HCT116 (cell line): ENCODE measurements around the gene CPT1C. TPM values are rescaled to one million over a fixed set of nuclear protein-coding genes. Genes with fewer than 3 reads are reported as not detected.

ENCODE experiments used
- ATAC-seq: fragments of 200-7000 bp; cut with Tn5 transposase; 2 replicates; pipeline ENCODE4 v1.9.1; 2020; ENCODE audit warnings: mild to moderate bottlenecking, moderate library complexity
- BruUV-seq: library from RNA; stranded (reverse); fragments of 400-500 nt; replicated peaks from 2 replicates; lab custom pipeline; 2021; lab: Mats Ljungman, UMichigan
- CTCF ChIA-PET: fragments of 300-600 bp; sonication (Branson Sonifier 250); formaldehyde crosslinking; loops from one replicate; lab custom pipeline; 2021; ENCODE audit warnings: antibody characterized with exemption; lab: Charles Lee
- POLR2A ChIA-PET: fragments of 300-600, 350-600 bp; sonication (Branson Sonifier 250); formaldehyde crosslinking; loops from one replicate; lab custom pipeline; 2021; ENCODE audit warnings: antibody characterized with exemption; lab: Charles Lee
- RAD21 ChIA-PET, 2 experiments: fragments of 300-600 bp; sonication (Branson Sonifier 250); formaldehyde crosslinking; loops; one replicate each; lab custom pipeline; 2023; ENCODE audit warnings: low total read pairs in 2 of 2; ENCODE audit not compliant: uncharacterized antibody in 2 of 2, unreplicated experiment in 2 of 2, low non-redundant PET in 1 of 2; lab: Charles Lee
- DNase-seq: peaks from one replicate; pipeline ENCODE4 v3.0.0-alpha.2; 2010; ENCODE audit warnings: low read depth, low spot score
- H2AFZ ChIP-seq: fragments of 200-600 bp; shearing (Covaris generic), sonication (generic); 2 replicates; pipeline ENCODE4 v1.6.1; 2017; ENCODE audit warnings: low read depth, mixed run types, mixed read lengths, antibody characterized with exemption, low read length; ENCODE audit not compliant: poor library complexity, severe bottlenecking
- H3K27ac ChIP-seq: 2 replicates; pipeline ENCODE4 v1.5.1; 2012; ENCODE audit warnings: low read depth, low read length
- H3K27me3 ChIP-seq: fragments of 200-600 bp; sonication (generic); 2 replicates; pipeline ENCODE4 v1.6.1; 2016; ENCODE audit warnings: mixed run types, low read length, mixed read lengths; ENCODE audit not compliant: insufficient read depth
- H3K36me3 ChIP-seq, 2 experiments: fragments of 200-500 bp in 1 of 2; fragments of 200-600 bp in 1 of 2; sonication (Bioruptor generic) in 1 of 2; sonication (generic) in 1 of 2; 2 replicates each; pipeline versions ENCODE4 v1.5.1 to v1.6.1; 2014 to 2016; ENCODE audit warnings: low read length in 2 of 2, inconsistent platforms in 1 of 2, mixed read lengths in 1 of 2, mixed run types in 1 of 2; ENCODE audit not compliant: insufficient read depth in 2 of 2, control insufficient read depth in 1 of 2
- H3K4me1 ChIP-seq, 2 experiments: fragments of 200-600 bp in 1 of 2; sonication (generic) in 1 of 2; 2 replicates each; pipeline versions ENCODE4 v1.5.1 to v1.6.1; 2012 to 2017; ENCODE audit warnings: low read length in 2 of 2, inconsistent platforms in 1 of 2, mild to moderate bottlenecking in 1 of 2, mixed read lengths in 1 of 2, mixed run types in 1 of 2, moderate library complexity in 1 of 2; ENCODE audit not compliant: insufficient read depth in 2 of 2, control insufficient read depth in 1 of 2
- H3K4me2 ChIP-seq: fragments of 200-600 bp; sonication (generic); 2 replicates; pipeline ENCODE4 v1.6.1; 2017; ENCODE audit warnings: mixed run types, low read length, mixed read lengths
- H3K4me3 ChIP-seq, 2 experiments: fragments of 200-600 bp in 1 of 2; sonication (generic) in 1 of 2; replicated peaks in 1 of 2; 2 replicates each; pipeline ENCODE4 v1.5.1; 2011 to 2016; ENCODE audit warnings: low read length in 2 of 2, control low read depth in 1 of 2, low read depth in 1 of 2, mild to moderate bottlenecking in 1 of 2, mixed read lengths in 1 of 2, mixed run types in 1 of 2
- H3K79me2 ChIP-seq: fragments of 200-600 bp; sonication (generic); 2 replicates; pipeline ENCODE4 v1.6.1; 2017; ENCODE audit warnings: mild to moderate bottlenecking, mixed run types, low read length, moderate library complexity, mixed read lengths; ENCODE audit not compliant: insufficient read depth
- H3K9ac ChIP-seq: fragments of 200-600 bp; sonication (generic); 2 replicates; pipeline ENCODE4 v1.6.1; 2016; ENCODE audit warnings: low read length, mixed read lengths
- H3K9me2 ChIP-seq: fragments of 200-600 bp; sonication (generic), shearing (Covaris generic); 2 replicates; pipeline ENCODE4 v1.6.1; 2017; ENCODE audit warnings: mixed run types, mild to moderate bottlenecking, moderate library complexity; ENCODE audit not compliant: insufficient read depth
- H3K9me3 ChIP-seq, 2 experiments: fragments of 200-500 bp in 1 of 2; fragments of 200-600 bp in 1 of 2; sonication (Bioruptor generic) in 1 of 2; sonication (generic) in 1 of 2; 2 replicates each; pipeline ENCODE4 v1.6.1; 2014 to 2017; ENCODE audit warnings: low read length in 2 of 2, mixed read lengths in 2 of 2, inconsistent platforms in 1 of 2, low read depth in 1 of 2, mild to moderate bottlenecking in 1 of 2, mixed run types in 1 of 2, moderate library complexity in 1 of 2; ENCODE audit not compliant: control insufficient read depth in 1 of 2, insufficient read depth in 1 of 2
- H4K20me1 ChIP-seq: fragments of 200-600 bp; sonication (generic), shearing (Covaris generic); 2 replicates; pipeline ENCODE4 v1.6.1; 2017; ENCODE audit warnings: mixed run types, mild to moderate bottlenecking, moderate library complexity; ENCODE audit not compliant: insufficient read depth
- CBX3 ChIP-seq: IDR thresholded peaks from 2 replicates; pipeline ENCODE4 v1.6.1; 2012; ENCODE audit warnings: low read depth
- CEBPB ChIP-seq: IDR thresholded peaks from 2 replicates; pipeline ENCODE4 v1.6.1; 2012; ENCODE audit warnings: low read depth
- EGR1 ChIP-seq: IDR thresholded peaks from 2 replicates; pipeline ENCODE4 v1.6.1; 2012; ENCODE audit warnings: low read depth
- ELF1 ChIP-seq: IDR thresholded peaks from 2 replicates; pipeline ENCODE4 v1.6.1; 2012; ENCODE audit warnings: low read depth, borderline replicate concordance
- EZH2 ChIP-seq: fragments of 200-600 bp; sonication (generic); IDR thresholded peaks from 2 replicates; pipeline ENCODE4 v1.6.1; 2017; ENCODE audit warnings: antibody characterized with exemption, mixed run types
- EZH2phosphoT487 ChIP-seq: fragments of 200-600 bp; IDR thresholded peaks from 2 replicates; pipeline ENCODE4 v1.6.1; 2018; ENCODE audit warnings: antibody characterized with exemption, borderline replicate concordance
- JUND ChIP-seq: IDR thresholded peaks from 2 replicates; pipeline ENCODE4 v1.6.1; 2012
- POLR2A ChIP-seq: IDR thresholded peaks from 2 replicates; pipeline ENCODE4 v1.7.0; 2011; ENCODE audit warnings: borderline replicate concordance; ENCODE audit not compliant: insufficient read depth, insufficient read length; ENCODE audit errors: extremely low read depth
- POLR2AphosphoS5 ChIP-seq: IDR thresholded peaks from 2 replicates; pipeline ENCODE4 v1.6.1; 2011; ENCODE audit warnings: mild to moderate bottlenecking, low read depth, low read length, moderate library complexity
- SIN3A ChIP-seq: IDR thresholded peaks from 2 replicates; pipeline ENCODE4 v1.6.1; 2012; ENCODE audit warnings: low read depth
- SRF ChIP-seq: IDR thresholded peaks from 2 replicates; pipeline ENCODE4 v1.6.1; 2012; ENCODE audit warnings: low read depth
- TCF7L2 ChIP-seq: IDR thresholded peaks from 2 replicates; pipeline ENCODE4 v1.7.0; 2011; ENCODE audit warnings: borderline replicate concordance, inconsistent platforms; ENCODE audit not compliant: insufficient read depth, insufficient read length; ENCODE audit errors: extremely low read depth
- ZFX ChIP-seq: fragments of 450-650 bp; IDR thresholded peaks from 2 replicates; pipeline ENCODE4 v1.6.1; 2017
- ZNF274 ChIP-seq: fragments of 200-500 bp; sonication (Bioruptor generic); IDR thresholded peaks from 2 replicates; pipeline ENCODE4 v1.6.1; 2014; ENCODE audit warnings: mild to moderate bottlenecking, low read depth, low read length, inconsistent platforms
- intact Hi-C: fragments of 100-400 bp; cut with micrococcal nuclease; formaldehyde crosslinking; loops from 2 replicates; pipeline ENCODE4 v1.10.0; 2022
- total RNA-seq: library from RNA; stranded (reverse); gene quantifications from one replicate; pipeline ENCODE4 v1.2.1, GENCODE V29; 2021; ENCODE audit not compliant: unreplicated experiment
- TF ChIP-seq, protein P1 (sequence below): IDR thresholded peaks from 2 replicates; pipeline ENCODE4 v1.6.1; 2012
- TF ChIP-seq, protein P2 (sequence below): IDR thresholded peaks from 2 replicates; pipeline ENCODE4 v1.6.1; 2012; ENCODE audit warnings: low read depth

Gene CPT1C
- total RNA-seq, 1 experiment from 2014 or later, result 12.0 TPM

DNA sequence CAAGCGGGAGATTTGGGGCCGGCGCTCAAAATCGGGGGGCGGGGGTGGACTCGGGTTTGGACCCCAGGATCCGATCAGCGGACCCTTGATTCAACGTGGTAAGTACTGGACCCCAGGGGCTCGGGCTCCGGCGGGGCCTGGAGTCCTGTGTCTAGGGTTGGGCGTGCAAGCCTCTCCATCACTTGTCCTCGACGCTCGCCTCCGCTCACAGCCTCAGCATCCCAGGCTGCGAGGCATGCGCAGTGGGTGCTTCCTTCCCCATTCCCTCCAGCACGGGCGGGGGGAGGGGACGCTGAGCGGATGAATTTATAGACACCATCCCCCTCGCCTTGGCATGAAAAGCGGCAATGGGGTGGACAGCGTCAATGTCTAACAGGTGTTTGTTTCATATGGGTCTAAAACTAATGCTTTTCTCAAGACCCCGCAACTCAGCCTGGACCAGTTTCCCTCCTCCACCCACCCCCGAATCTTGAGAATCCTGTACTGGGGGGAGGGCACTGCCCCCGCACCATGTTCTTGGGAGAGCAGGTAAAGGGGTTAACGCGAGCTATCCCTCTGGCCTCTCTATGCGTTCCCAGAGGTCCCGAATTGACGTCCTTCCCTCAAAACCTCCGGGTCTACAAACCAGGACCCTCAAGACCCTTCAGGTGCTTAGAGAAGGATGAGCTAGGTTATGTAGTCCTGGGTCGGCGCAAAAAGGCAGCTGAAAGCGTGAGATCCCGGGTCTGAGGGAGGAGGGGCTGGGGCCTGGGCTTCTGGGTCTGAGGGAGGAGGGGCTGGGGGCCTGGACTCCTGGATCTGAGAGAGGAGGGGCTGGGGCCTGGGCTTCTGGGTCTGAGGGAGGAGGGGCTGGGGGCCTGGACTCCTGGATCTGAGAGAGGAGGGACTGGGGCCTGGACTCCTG lies 579 bp downstream of the CPT1C start:
- BruUV-seq, result no TSS peak
- TF ChIP-seq, protein P1, sequence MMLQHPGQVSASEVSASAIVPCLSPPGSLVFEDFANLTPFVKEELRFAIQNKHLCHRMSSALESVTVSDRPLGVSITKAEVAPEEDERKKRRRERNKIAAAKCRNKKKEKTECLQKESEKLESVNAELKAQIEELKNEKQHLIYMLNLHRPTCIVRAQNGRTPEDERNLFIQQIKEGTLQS, result no peak
- TF ChIP-seq POLR2AphosphoS5, result no peak
- TF ChIP-seq POLR2A, result no peak
- TF ChIP-seq, protein P2, sequence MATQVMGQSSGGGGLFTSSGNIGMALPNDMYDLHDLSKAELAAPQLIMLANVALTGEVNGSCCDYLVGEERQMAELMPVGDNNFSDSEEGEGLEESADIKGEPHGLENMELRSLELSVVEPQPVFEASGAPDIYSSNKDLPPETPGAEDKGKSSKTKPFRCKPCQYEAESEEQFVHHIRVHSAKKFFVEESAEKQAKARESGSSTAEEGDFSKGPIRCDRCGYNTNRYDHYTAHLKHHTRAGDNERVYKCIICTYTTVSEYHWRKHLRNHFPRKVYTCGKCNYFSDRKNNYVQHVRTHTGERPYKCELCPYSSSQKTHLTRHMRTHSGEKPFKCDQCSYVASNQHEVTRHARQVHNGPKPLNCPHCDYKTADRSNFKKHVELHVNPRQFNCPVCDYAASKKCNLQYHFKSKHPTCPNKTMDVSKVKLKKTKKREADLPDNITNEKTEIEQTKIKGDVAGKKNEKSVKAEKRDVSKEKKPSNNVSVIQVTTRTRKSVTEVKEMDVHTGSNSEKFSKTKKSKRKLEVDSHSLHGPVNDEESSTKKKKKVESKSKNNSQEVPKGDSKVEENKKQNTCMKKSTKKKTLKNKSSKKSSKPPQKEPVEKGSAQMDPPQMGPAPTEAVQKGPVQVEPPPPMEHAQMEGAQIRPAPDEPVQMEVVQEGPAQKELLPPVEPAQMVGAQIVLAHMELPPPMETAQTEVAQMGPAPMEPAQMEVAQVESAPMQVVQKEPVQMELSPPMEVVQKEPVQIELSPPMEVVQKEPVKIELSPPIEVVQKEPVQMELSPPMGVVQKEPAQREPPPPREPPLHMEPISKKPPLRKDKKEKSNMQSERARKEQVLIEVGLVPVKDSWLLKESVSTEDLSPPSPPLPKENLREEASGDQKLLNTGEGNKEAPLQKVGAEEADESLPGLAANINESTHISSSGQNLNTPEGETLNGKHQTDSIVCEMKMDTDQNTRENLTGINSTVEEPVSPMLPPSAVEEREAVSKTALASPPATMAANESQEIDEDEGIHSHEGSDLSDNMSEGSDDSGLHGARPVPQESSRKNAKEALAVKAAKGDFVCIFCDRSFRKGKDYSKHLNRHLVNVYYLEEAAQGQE, result no peak
- no peak for TF ChIP-seq SRF
- TF ChIP-seq CEBPB, result no peak
- TF ChIP-seq EGR1, result no peak
- no peak for TF ChIP-seq EZH2
- no peak for TF ChIP-seq JUND
- TF ChIP-seq ZFX, result no peak
- TF ChIP-seq ZNF274, result no peak
- TF ChIP-seq TCF7L2, result no peak
- TF ChIP-seq CBX3, result no peak
- no peak for TF ChIP-seq SIN3A
- TF ChIP-seq EZH2phosphoT487, result no peak
- no peak for TF ChIP-seq ELF1
- H3K4me3 ChIP-seq, result peak overlapping the region; percentile 28 to 58
- H3K27me3 ChIP-seq, result no peaks in the 10 kb centered on the region
- no peaks in the 10 kb centered on the region for H3K79me2 ChIP-seq
- H4K20me1 ChIP-seq, result no peaks in the 10 kb centered on the region
- DNase-seq, result no peak
- peak overlapping the region; percentile 59 for H3K9ac ChIP-seq
- no peaks in the 10 kb centered on the region for H3K9me3 ChIP-seq
- ChIA-PET RAD21 (interaction anchor here in 1 of 2 experiments (0.6 kb wide), 1 partner anchor 172 kb away, joined by 3 read pairs; no protein-coding TSS in a partner anchor), CTCF (interaction anchor here (1.2 kb wide), 1 partner anchor 11 kb away, joined by 3 read pairs; no protein-coding TSS in a partner anchor), POLR2A (no interaction called here)
- H3K9me2 ChIP-seq, result no peaks in the 10 kb centered on the region
- H3K36me3 ChIP-seq, result peaks cover 8 to 11% of the 10 kb centered on the region in 2 experiments; a peak in 2 of 4 replicates
- H2AFZ ChIP-seq, result no peak overlapping the region
- peak overlapping the region; percentile 80 for H3K4me2 ChIP-seq
- H3K27ac ChIP-seq, result no peak overlapping the region; the same call in 1 of the 2 replicates
- intact Hi-C loops, result no loop called here
- peaks cover 0 to 26% of the 10 kb centered on the region in 2 experiments; a peak in 2 of 4 replicates for H3K4me1 ChIP-seq
- no peak for ATAC-seq
